ENCODE measurements around the gene FAM184A. TPM values are rescaled to one million over a fixed set of nuclear protein-coding genes. Genes with fewer than 3 reads are reported as not detected.

FAM184A gene
- total RNA-seq, 2 donors from 2014 or later = 6.5 to 9.9 TPM

DNA sequence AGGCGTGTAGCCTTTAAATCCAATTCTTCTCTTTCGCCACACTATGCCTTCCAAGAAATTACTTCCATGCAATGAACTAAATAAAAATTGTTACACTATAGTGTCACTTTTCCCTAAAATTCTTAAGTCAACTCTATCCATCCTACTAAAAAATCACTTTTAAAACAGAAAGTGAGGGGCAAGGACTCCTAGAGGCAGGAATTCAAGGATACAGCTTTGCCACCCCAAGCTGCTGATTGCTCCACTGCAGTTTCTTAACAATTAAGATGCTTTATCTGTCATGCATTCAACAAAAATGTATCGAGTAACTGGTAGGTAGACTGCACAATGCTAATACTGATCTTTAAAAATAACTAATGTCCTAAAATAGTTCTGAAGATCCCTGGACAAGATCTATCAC is 147.8 kb downstream of the FAM184A start:
- intact Hi-C loops (cut with DNase I) = no loop called here

DNA sequence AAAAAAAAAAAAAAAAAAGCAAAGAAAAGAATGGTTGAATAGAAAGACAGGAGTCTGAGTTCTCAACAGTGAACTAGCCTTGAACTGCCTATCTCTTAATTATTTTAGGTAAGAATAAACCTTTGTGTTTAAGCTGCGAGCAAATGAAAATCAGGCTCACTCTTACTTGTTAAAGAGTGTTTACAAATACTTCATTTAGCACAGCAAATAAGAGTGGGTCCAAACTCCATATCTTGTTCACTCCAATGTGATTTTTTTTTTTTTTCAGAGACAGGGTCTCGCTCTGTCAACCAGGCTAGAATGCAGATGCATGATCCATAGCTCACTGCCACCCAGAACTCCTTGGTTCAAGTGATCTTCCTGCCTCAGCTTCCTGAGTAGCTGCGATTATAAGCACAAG is 155.4 kb downstream of the FAM184A start:
- no peak overlapping the region for H3K4me3 ChIP-seq
- no peak for TF ChIP-seq POLR2A (IDR thresholded peaks at IDR 0.05)
- TF ChIP-seq, protein P1, sequence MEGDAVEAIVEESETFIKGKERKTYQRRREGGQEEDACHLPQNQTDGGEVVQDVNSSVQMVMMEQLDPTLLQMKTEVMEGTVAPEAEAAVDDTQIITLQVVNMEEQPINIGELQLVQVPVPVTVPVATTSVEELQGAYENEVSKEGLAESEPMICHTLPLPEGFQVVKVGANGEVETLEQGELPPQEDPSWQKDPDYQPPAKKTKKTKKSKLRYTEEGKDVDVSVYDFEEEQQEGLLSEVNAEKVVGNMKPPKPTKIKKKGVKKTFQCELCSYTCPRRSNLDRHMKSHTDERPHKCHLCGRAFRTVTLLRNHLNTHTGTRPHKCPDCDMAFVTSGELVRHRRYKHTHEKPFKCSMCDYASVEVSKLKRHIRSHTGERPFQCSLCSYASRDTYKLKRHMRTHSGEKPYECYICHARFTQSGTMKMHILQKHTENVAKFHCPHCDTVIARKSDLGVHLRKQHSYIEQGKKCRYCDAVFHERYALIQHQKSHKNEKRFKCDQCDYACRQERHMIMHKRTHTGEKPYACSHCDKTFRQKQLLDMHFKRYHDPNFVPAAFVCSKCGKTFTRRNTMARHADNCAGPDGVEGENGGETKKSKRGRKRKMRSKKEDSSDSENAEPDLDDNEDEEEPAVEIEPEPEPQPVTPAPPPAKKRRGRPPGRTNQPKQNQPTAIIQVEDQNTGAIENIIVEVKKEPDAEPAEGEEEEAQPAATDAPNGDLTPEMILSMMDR (IDR thresholded peaks at IDR 0.05) = no peak
- DNase-seq (no peak), ATAC-seq (no peak)
- no peaks in the 10 kb centered on the region for H3K27me3 ChIP-seq
- intact Hi-C loops (cut with DNase I) = no loop called here
- H3K27ac ChIP-seq = no peak overlapping the region
- 73 to 79% methylated on average over 3 of the region's 3 CpGs for WGBS, 2 donors
- no peaks in the 10 kb centered on the region for H3K9me3 ChIP-seq
- H3K4me1 ChIP-seq = no peaks in the 10 kb centered on the region
- peaks cover 0 to 19% of the 10 kb centered on the region in 2 donors for H3K36me3 ChIP-seq (replicated peaks in 1 of 2; ENCODE audit: insufficient read depth in 1 of 2, low read depth in 2 of 2)

More for the DNA sequence above, 147.8 kb downstream of the FAM184A start:
- DNase-seq (no peak), ATAC-seq (no peak)
- no peaks in the 10 kb centered on the region for H3K27me3 ChIP-seq
- no peak overlapping the region for H3K4me3 ChIP-seq
- WGBS, 2 donors = 94 to 96% methylated on average over 3 of the region's 3 CpGs
- H3K9me3 ChIP-seq = no peaks in the 10 kb centered on the region
- peaks cover 19% of the 10 kb centered on the region for H3K4me1 ChIP-seq
- H3K27ac ChIP-seq = no peak overlapping the region
- peaks cover 0 to 11% of the 10 kb centered on the region in 2 donors for H3K36me3 ChIP-seq (replicated peaks in 1 of 2; ENCODE audit: insufficient read depth in 1 of 2, low read depth in 2 of 2)
- TF ChIP-seq, protein P1 (IDR thresholded peaks at IDR 0.05) = no peak
- no peak for TF ChIP-seq POLR2A (IDR thresholded peaks at IDR 0.05)

DNA sequence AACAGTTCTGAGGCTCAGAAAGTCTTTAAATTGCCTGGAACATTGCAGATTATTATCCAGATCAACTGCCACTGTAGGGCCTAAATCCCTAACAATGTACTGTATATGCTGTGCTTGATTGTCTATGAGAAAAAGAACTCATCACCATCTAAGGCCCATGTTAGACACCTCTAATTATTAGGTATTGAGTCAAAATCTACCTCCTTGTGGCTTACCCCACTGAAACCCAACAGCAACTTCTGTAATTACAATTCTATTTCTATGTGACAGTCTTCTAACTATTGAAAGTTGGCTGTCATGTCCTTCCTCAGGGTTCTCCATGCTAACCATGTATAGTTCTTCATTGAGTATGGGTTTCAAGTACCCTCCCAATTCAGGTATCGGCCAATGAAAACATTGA is 157.4 kb downstream of the FAM184A start:
- Histone ChIP-seq H3K27me3 (no peaks in the 10 kb centered on the region), H3K27ac (no peak overlapping the region), H3K9me3 (no peaks in the 10 kb centered on the region), H3K4me1 (no peaks in the 10 kb centered on the region), H3K36me3 (replicated peaks in 1 of 2; ENCODE audit: insufficient read depth in 1 of 2, low read depth in 2 of 2) (peaks cover 0 to 17% of the 10 kb centered on the region in 2 donors), H3K4me3 (no peak overlapping the region)
- DNase-seq (no peak), ATAC-seq (no peak)
- intact Hi-C loops (cut with DNase I) = no loop called here
- TF ChIP-seq, protein P1 (IDR thresholded peaks at IDR 0.05) = no peak
- TF ChIP-seq POLR2A (IDR thresholded peaks at IDR 0.05) = no peak
- WGBS, 2 donors = 94 to 95% methylated on average over 1 of the region's 1 CpG

DNA sequence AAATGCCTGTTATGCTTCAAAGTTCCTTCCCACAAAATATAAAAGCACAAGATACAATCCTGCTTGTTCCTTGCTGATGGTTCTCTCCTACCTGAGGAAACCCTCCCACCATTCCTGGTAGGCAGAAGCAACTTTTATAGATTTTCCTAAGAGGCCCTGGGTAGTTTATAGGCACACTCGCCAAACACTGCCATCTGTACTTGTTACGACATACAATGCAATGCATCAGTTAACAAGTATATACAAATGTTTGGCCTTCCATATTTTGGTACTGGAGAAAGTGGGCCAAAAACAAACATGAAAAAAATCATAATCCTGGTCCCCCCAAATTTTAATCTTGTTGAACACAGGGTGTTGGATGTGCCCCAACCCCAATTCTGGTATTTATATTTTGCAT is 160.1 kb downstream of the FAM184A start:
- no peak for DNase-seq
- no peak overlapping the region for H3K27ac ChIP-seq
- no peaks in the 10 kb centered on the region for H3K27me3 ChIP-seq
- no peaks in the 10 kb centered on the region for H3K4me1 ChIP-seq
- intact Hi-C loops (cut with DNase I) = no loop called here
- H3K9me3 ChIP-seq = no peaks in the 10 kb centered on the region
- peaks cover 0 to 29% of the 10 kb centered on the region in 2 donors for H3K36me3 ChIP-seq (replicated peaks in 1 of 2; ENCODE audit: insufficient read depth in 1 of 2, low read depth in 2 of 2)
- TF ChIP-seq, protein P1 (IDR thresholded peaks at IDR 0.05) = no peak
- TF ChIP-seq POLR2A (IDR thresholded peaks at IDR 0.05) = no peak
- H3K4me3 ChIP-seq = no peak overlapping the region
- ATAC-seq = no peak
- 62 to 76% methylated on average over 2 of the region's 2 CpGs for WGBS, 2 donors

DNA sequence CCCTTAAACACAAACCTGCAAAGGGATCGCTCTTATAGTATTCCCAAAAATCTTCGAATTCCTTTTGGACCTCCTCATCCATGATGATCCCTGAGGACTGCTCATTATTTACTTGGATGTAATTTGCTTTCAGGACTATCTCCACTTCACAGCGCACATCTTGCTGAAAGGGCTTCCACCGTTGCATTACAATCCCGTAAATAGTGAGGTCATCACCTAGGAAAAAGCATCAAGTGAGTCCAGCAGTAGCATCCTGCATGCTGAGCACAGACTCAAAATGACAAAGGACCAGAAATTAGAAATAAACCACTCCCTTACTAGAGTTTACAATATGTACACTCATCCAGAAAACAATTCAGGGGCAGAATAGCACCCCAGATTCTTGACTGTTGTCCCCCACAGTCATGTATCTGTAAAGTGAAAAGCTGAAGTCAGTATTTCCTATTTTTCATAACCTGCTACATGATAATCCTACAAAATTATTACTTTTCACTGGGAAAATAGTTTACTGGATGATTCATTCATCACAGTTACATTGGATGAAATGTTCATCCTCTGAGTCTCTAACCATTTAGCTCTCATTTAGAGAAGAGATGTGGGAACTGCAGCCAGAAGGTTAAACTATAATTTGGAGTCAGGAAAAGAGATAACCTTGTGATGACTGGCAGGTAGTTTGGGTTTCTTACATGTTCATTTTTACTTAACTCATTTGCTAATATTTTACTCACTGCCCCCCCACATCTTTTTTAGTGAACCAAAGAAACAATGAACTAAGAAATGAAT is 160.7 kb downstream of the FAM184A start:
- Histone ChIP-seq H3K4me1 (no peaks in the 10 kb centered on the region), H3K36me3 (replicated peaks in 1 of 2; ENCODE audit: insufficient read depth in 1 of 2, low read depth in 2 of 2) (peaks cover 0 to 33% of the 10 kb centered on the region in 2 donors), H3K27me3 (no peaks in the 10 kb centered on the region), H3K27ac (no peak overlapping the region), H3K4me3 (no peak overlapping the region), H3K9me3 (no peaks in the 10 kb centered on the region)
- ATAC-seq (no peak), DNase-seq (no peak)
- intact Hi-C loops (cut with DNase I) = no loop called here
- WGBS, 2 donors = 93% methylated on average over 5 of the region's 5 CpGs
- no peak for TF ChIP-seq POLR2A (IDR thresholded peaks at IDR 0.05)
- TF ChIP-seq, protein P1 (IDR thresholded peaks at IDR 0.05) = no peak
